Lung (tissue), 12 donors: ENCODE results near the gene HIRIP3. TPM values are rescaled to one million over a fixed set of nuclear protein-coding genes. Genes with fewer than 3 reads are reported as not detected.
"Not testable (repeated sequence)": the region's sequence is repeated elsewhere in the genome, so short reads cannot be mapped to it uniquely, and the experiment has no call there.

Experiments
- ATAC-seq: fragments of 200-7000 bp; cut with Tn5 transposase; one replicate; pipeline ENCODE4 v1.9.1; 2020; ENCODE audit warnings: moderate number of reproducible peaks; ENCODE audit not compliant: insufficient read depth, low FRiP score
- DNase-seq, 3 donors: peaks; one replicate each; pipeline ENCODE4 v3.0.0-alpha.2; 2013 to 2017
- H3K27ac ChIP-seq, 2 donors: one replicate each; pipeline ENCODE4 v1.5.1; 2013; ENCODE audit warnings: mild to moderate bottlenecking in 2 of 2, moderate library complexity in 2 of 2, control low read depth in 1 of 2, inconsistent platforms in 1 of 2, low read depth in 1 of 2, low read length in 1 of 2
- H3K27me3 ChIP-seq, 3 donors: one replicate each; pipeline ENCODE4 v1.5.1; 2013; ENCODE audit warnings: low read length in 2 of 3; ENCODE audit not compliant: control insufficient read depth in 3 of 3, insufficient read depth in 3 of 3
- H3K36me3 ChIP-seq, 4 donors: one replicate each; pipeline ENCODE4 v1.5.1; 2013; ENCODE audit warnings: low read length in 4 of 4, mild to moderate bottlenecking in 1 of 4, moderate library complexity in 1 of 4; ENCODE audit not compliant: control insufficient read depth in 4 of 4, insufficient read depth in 4 of 4
- H3K4me1 ChIP-seq, 5 donors: one replicate each; pipeline ENCODE4 v1.5.1; 2013; ENCODE audit warnings: low read length in 5 of 5, mild to moderate bottlenecking in 2 of 5, moderate library complexity in 1 of 5; ENCODE audit not compliant: control insufficient read depth in 5 of 5, insufficient read depth in 5 of 5
- H3K4me3 ChIP-seq: one replicate; pipeline ENCODE4 v1.5.1; 2013; ENCODE audit warnings: mild to moderate bottlenecking, control low read depth, moderate library complexity
- H3K9ac ChIP-seq, 2 donors: one replicate each; pipeline ENCODE4 v1.5.1; 2013; ENCODE audit warnings: low read length in 2 of 2, control low read depth in 1 of 2; ENCODE audit not compliant: insufficient read depth in 1 of 2
- H3K9me3 ChIP-seq, 4 donors: one replicate each; pipeline ENCODE4 v1.5.1; 2013; ENCODE audit warnings: low read length in 3 of 4, mild to moderate bottlenecking in 1 of 4, moderate library complexity in 1 of 4; ENCODE audit not compliant: control insufficient read depth in 4 of 4, insufficient read depth in 3 of 4
- CTCF ChIP-seq: IDR thresholded peaks from 2 replicates; pipeline ENCODE4 v1.5.1; 2012; ENCODE audit warnings: mild to moderate bottlenecking; ENCODE audit errors: control extremely low read depth, extremely low read depth
- WGBS, 2 donors: extraction: QIAGEN DNeasy Blood & Tissue Kit; methylation state at CpG; one replicate each; pipeline ENCODE4 v1.1.7; 2013; 5-methylcytosine and 5-hydroxymethylcytosine counted together
- polyA plus RNA-seq, 2 donors: library from polyadenylated mRNA; stranded (reverse); fragments of 200-250 nt; gene quantifications; one replicate each; pipeline ENCODE4 v1.2.1, GENCODE V29; 2013
- total RNA-seq, 2 donors: library from RNA; depleted of rRNA in 1 of 2; stranded (reverse); fragments of >200 nt in 1 of 2; gene quantifications; one replicate each; pipeline ENCODE4 v1.2.1, GENCODE V29; 2014 to 2021
- donor health status: control.
- donor health status: control.
- donor health status: Bipolar disorder and iron deficiency.
- donor health status: healthy.
- donor health status: DM: yes; HTN: yes; CAD: no.

HIRIP3 gene
- total and polyA plus RNA-seq, 4 donors, result 13.1 to 22.7 (median 17.7) TPM

DNA sequence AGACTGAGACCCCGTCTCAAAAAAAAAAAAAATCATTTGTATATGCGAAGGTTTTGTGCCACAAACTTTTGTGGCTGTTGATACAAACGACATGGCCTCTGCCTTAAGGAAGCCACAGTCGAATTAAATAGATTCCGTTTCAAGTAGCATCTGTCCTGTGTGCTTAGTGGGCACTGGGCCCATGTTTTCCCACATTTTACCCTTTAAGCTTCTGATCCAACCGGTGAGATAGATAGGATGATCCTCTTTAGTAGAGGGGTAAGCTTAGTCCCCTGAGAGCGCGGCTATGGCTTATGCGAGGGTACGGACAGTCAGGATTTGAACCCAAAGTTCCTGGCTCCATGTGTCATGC lies 34.3 kb downstream of the HIRIP3 start:
- no peak for ATAC-seq
- peak overlapping the region in 1 of 2 donors; percentile 23 for H3K9ac ChIP-seq
- peak overlapping the region; percentile 50 to 84 for H3K27ac ChIP-seq
- peak overlapping the region; percentile 55 for H3K4me3 ChIP-seq
- no peaks in the 10 kb centered on the region for H3K27me3 ChIP-seq
- 62 to 74% methylated on average over 10 of the region's 10 CpGs for WGBS, 2 donors
- peaks cover 0 to 5% (median under 1%) of the 10 kb centered on the region in 4 donors for H3K36me3 ChIP-seq
- no peak for DNase-seq
- H3K9me3 ChIP-seq, result no peaks in the 10 kb centered on the region
- no peak for TF ChIP-seq CTCF
- H3K4me1 ChIP-seq, result peaks cover 0 to 15% (median 4%) of the 10 kb centered on the region in 5 donors

- not testable (repeated sequence) for H3K9ac ChIP-seq, H3K27ac ChIP-seq, H3K27me3 ChIP-seq, DNase-seq, H3K36me3 ChIP-seq, H3K9me3 ChIP-seq, ATAC-seq, H3K4me3 ChIP-seq
- H3K4me1 ChIP-seq, result peaks cover 0 to 15% (median 4%) of the 10 kb centered on the region in 5 donors
- 90 to 95% methylated on average over 4 of the region's 4 CpGs for WGBS, 2 donors
These were observed 35.6 kb downstream of the HIRIP3 start for GRCh38 chr16:29959821-29960220.

GRCh38 chr16:29959293-29959692 lies 36.1 kb downstream of the HIRIP3 start:
- WGBS, 2 donors, result 81 to 86% methylated on average over 9 of the region's 9 CpGs
- no peak for TF ChIP-seq CTCF
- no peak overlapping the region for H3K9ac ChIP-seq
- peaks cover 0 to 15% (median 4%) of the 10 kb centered on the region in 5 donors for H3K4me1 ChIP-seq
- no peaks in the 10 kb centered on the region for H3K36me3 ChIP-seq
- H3K27me3 ChIP-seq, result no peaks in the 10 kb centered on the region
- no peak overlapping the region for H3K4me3 ChIP-seq
- no peak overlapping the region for H3K27ac ChIP-seq
- ATAC-seq, result no peak
- DNase-seq, result no peak
- no peaks in the 10 kb centered on the region for H3K9me3 ChIP-seq

- H3K36me3 ChIP-seq, result no peaks in the 10 kb centered on the region
- DNase-seq (no peak), ATAC-seq (no peak)
- peaks cover 0 to 15% (median 4%) of the 10 kb centered on the region in 5 donors for H3K4me1 ChIP-seq
- no peaks in the 10 kb centered on the region for H3K9me3 ChIP-seq
- no peak overlapping the region for H3K4me3 ChIP-seq
- H3K27ac ChIP-seq, result no peak overlapping the region
- WGBS, 2 donors, result 89 to 94% methylated on average over 5 of the region's 5 CpGs
- TF ChIP-seq CTCF, result no peak
- no peaks in the 10 kb centered on the region for H3K27me3 ChIP-seq
- no peak overlapping the region for H3K9ac ChIP-seq
These were observed 36.7 kb downstream of the HIRIP3 start for GRCh38 chr16:29958756-29959155.
